ENCODE measurements around the gene EML4. TPM values are rescaled to one million over a fixed set of nuclear protein-coding genes. Genes with fewer than 3 reads are reported as not detected.

EML4 gene
- total RNA-seq, 1 experiment from 2014 or later = 74.8 TPM

GRCh38 chr2:42336361-42336965, 167.3 kb downstream of the EML4 start:
- H3K9me3 ChIP-seq (ENCODE audit: low read length) = no peaks in the 10 kb centered on the region
- H3K4me2 ChIP-seq (ENCODE audit: low read depth, low read length, poor library complexity, severe bottlenecking) = no peak overlapping the region
- H3K27ac ChIP-seq (ENCODE audit: low read length) = no peak overlapping the region
- peaks cover 13% of the 10 kb centered on the region for H3K79me2 ChIP-seq (ENCODE audit: low read length)
- peaks cover 46% of the 10 kb centered on the region for H3K36me3 ChIP-seq (ENCODE audit: insufficient read depth, low read length)
- no peaks in the 10 kb centered on the region for H3K4me1 ChIP-seq (ENCODE audit: low read length)
- H2AFZ ChIP-seq (ENCODE audit: low read length) = no peak overlapping the region
- H4K20me1 ChIP-seq (ENCODE audit: insufficient read depth, low read depth, low read length) = no peaks in the 10 kb centered on the region
- H3K27me3 ChIP-seq (ENCODE audit: low read length) = no peaks in the 10 kb centered on the region
- no peaks in the 10 kb centered on the region for H3K9me2 ChIP-seq (replicated peaks; ENCODE audit: insufficient read depth, low read length)
- no peak overlapping the region for H3K4me3 ChIP-seq (ENCODE audit: low read length)
- no peak for DNase-seq
- no peak overlapping the region for H3K9ac ChIP-seq (ENCODE audit: low read length)

DNA sequence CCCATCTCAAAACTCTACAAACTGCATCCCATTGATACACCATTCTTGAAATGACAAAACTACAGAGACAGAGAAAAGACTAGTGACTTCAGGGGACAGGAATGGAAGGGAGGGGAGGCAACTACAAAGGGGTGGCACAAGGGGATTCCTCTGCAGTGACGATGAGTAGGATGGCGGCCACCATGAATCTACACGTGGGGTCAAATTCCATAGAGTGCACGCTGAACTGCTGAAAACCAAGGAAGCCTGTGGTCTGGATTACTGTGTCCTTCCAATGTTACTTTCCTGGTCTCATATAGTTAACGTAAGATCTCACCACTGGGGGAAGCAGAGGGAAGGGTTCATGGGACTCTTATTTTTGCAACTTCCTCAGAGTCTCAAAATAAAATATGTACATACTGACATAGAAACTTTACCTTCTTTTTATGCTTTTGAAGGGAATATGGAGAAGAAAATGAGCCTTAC, 168.2 kb downstream of the EML4 start:
- H3K36me3 ChIP-seq (ENCODE audit: insufficient read depth, low read length) = peaks cover 37% of the 10 kb centered on the region
- peak; percentile 51 for DNase-seq
- H4K20me1 ChIP-seq (ENCODE audit: insufficient read depth, low read depth, low read length) = no peaks in the 10 kb centered on the region

GRCh38 chr2:42337846-42338566, 168.9 kb downstream of the EML4 start:
- Histone ChIP-seq H3K36me3 (ENCODE audit: insufficient read depth, low read length) (peaks cover 31% of the 10 kb centered on the region; the same call in 1 of the 2 replicates), H3K27me3 (ENCODE audit: low read length) (no peaks in the 10 kb centered on the region), H3K4me3 (ENCODE audit: low read length) (no peak overlapping the region), H3K9me2 (replicated peaks; ENCODE audit: insufficient read depth, low read length) (no peaks in the 10 kb centered on the region), H3K79me2 (ENCODE audit: low read length) (peaks cover 22% of the 10 kb centered on the region), H3K27ac (ENCODE audit: low read length) (no peak overlapping the region), H3K4me2 (ENCODE audit: low read depth, low read length, poor library complexity, severe bottlenecking) (no peak overlapping the region), H2AFZ (ENCODE audit: low read length) (no peak overlapping the region), H3K9ac (ENCODE audit: low read length) (no peak overlapping the region), H3K4me1 (ENCODE audit: low read length) (no peaks in the 10 kb centered on the region), H3K9me3 (ENCODE audit: low read length) (no peaks in the 10 kb centered on the region), H4K20me1 (ENCODE audit: insufficient read depth, low read depth, low read length) (no peaks in the 10 kb centered on the region)
- DNase-seq = no peak

More for the DNA sequence above, 168.2 kb downstream of the EML4 start:
- H3K4me2 ChIP-seq (ENCODE audit: low read depth, low read length, poor library complexity, severe bottlenecking) = no peak overlapping the region
- no peak overlapping the region for H3K27ac ChIP-seq (ENCODE audit: low read length)
- no peak overlapping the region for H3K4me3 ChIP-seq (ENCODE audit: low read length)
- no peaks in the 10 kb centered on the region for H3K9me2 ChIP-seq (replicated peaks; ENCODE audit: insufficient read depth, low read length)
- peaks cover 16% of the 10 kb centered on the region for H3K79me2 ChIP-seq (ENCODE audit: low read length)
- H3K9me3 ChIP-seq (ENCODE audit: low read length) = no peaks in the 10 kb centered on the region
- no peaks in the 10 kb centered on the region for H3K27me3 ChIP-seq (ENCODE audit: low read length)
- H2AFZ ChIP-seq (ENCODE audit: low read length) = no peak overlapping the region
- H3K4me1 ChIP-seq (ENCODE audit: low read length) = no peaks in the 10 kb centered on the region
- H3K9ac ChIP-seq (ENCODE audit: low read length) = no peak overlapping the region

DNA sequence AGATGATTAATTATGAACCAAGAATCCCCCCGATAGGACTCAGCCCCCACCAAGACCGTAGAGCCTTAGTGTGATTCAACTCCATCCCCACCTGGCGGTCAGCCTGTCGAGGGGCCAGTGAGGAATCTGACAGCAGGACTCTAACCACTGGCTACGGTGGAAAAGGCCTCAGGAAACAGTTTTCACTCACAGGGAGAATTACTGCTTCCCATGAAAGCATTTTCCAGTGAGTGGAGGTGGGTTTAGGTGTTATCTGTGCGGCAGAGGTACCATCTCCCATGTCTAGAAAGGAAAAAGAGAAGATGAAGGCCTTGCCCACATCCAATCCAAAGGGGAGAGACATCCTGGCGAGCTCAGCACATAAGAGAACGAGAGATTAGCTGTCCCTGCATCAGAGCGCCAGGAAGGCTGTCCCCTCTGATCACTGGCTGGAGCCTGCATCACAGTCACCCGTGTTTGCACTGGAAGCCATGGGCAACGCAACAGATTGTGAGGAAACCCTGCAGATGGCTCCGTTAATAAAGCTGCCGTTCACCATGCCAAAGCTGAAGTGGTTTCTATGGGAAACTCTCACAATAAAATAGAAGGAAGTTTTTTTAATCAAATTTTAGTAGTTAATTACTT, 169.5 kb downstream of the EML4 start:
- Histone ChIP-seq H3K4me1 (ENCODE audit: low read length) (no peaks in the 10 kb centered on the region), H3K9me3 (ENCODE audit: low read length) (no peaks in the 10 kb centered on the region), H3K27ac (ENCODE audit: low read length) (no peak overlapping the region), H3K9ac (ENCODE audit: low read length) (no peak overlapping the region), H3K9me2 (replicated peaks; ENCODE audit: insufficient read depth, low read length) (no peaks in the 10 kb centered on the region), H3K36me3 (ENCODE audit: insufficient read depth, low read length) (peaks cover 26% of the 10 kb centered on the region; the same call in 1 of the 2 replicates), H3K4me3 (ENCODE audit: low read length) (no peak overlapping the region), H3K4me2 (ENCODE audit: low read depth, low read length, poor library complexity, severe bottlenecking) (no peak overlapping the region), H3K27me3 (ENCODE audit: low read length) (no peaks in the 10 kb centered on the region), H3K79me2 (ENCODE audit: low read length) (peaks cover 28% of the 10 kb centered on the region), H4K20me1 (ENCODE audit: insufficient read depth, low read depth, low read length) (no peaks in the 10 kb centered on the region), H2AFZ (ENCODE audit: low read length) (no peak overlapping the region)
- DNase-seq = no peak

- Histone ChIP-seq H3K9me2 (replicated peaks; ENCODE audit: insufficient read depth, low read length) (no peaks in the 10 kb centered on the region), H4K20me1 (ENCODE audit: insufficient read depth, low read depth, low read length) (no peaks in the 10 kb centered on the region), H3K9ac (ENCODE audit: low read length) (no peak overlapping the region), H2AFZ (ENCODE audit: low read length) (no peak overlapping the region), H3K36me3 (ENCODE audit: insufficient read depth, low read length) (peaks cover 24% of the 10 kb centered on the region; the same call in 1 of the 2 replicates), H3K4me2 (ENCODE audit: low read depth, low read length, poor library complexity, severe bottlenecking) (no peak overlapping the region), H3K27me3 (ENCODE audit: low read length) (no peaks in the 10 kb centered on the region), H3K9me3 (ENCODE audit: low read length) (no peaks in the 10 kb centered on the region), H3K4me3 (ENCODE audit: low read length) (no peak overlapping the region), H3K4me1 (ENCODE audit: low read length) (no peaks in the 10 kb centered on the region), H3K27ac (ENCODE audit: low read length) (no peak overlapping the region), H3K79me2 (ENCODE audit: low read length) (peaks cover 33% of the 10 kb centered on the region)
- no peak for DNase-seq
Observed at GRCh38 chr2:42339191-42339912, 170.2 kb downstream of the EML4 start.

DNA sequence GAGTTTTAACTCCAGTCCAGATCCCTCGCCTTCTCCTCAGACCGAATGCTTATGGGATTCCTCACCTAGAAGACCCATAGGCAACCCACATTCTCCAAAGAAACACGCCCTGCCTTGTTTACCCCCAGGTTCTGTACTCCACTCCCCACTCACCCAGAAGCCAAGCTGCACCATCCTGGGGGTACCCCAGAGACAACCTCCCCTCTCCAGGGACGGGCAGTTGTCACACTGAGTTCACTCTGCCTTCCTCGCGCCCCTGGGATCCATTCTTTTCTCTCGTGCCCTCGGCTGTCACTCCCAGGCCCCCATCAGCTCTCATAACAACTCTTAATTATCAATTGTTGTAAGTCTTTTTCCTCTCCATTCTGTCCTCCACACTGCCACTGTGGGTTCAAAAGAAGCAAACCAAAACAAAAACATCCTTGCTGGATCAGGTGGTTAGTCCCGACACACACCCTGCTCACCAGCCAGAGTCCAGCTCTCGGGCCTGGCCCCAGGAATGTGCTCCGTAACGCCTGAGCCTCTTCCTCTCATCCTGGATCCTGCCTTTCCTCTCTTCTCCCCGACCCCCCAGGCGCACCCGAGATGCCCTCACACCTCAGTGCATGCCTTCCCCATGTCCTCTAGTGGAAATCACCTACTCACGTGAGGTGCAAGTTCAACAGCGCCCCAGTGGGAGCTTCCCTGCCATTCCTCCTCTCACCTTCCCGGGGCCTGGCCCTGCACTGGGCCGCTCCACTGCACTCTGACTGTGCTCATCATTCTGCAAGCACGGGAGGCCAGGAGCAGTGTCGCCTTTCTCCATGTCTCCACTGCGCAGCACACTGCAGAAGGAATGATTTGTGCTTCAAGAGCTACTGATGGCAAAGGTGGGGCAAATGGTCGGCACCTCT, 171.1 kb downstream of the EML4 start:
- no peaks in the 10 kb centered on the region for H3K4me1 ChIP-seq (ENCODE audit: low read length)
- H3K9ac ChIP-seq (ENCODE audit: low read length) = no peak overlapping the region
- no peak overlapping the region for H3K4me2 ChIP-seq (ENCODE audit: low read depth, low read length, poor library complexity, severe bottlenecking)
- no peaks in the 10 kb centered on the region for H3K9me2 ChIP-seq (replicated peaks; ENCODE audit: insufficient read depth, low read length)
- no peaks in the 10 kb centered on the region for H3K27me3 ChIP-seq (ENCODE audit: low read length)
- no peaks in the 10 kb centered on the region for H3K9me3 ChIP-seq (ENCODE audit: low read length)
- no peak overlapping the region for H3K4me3 ChIP-seq (ENCODE audit: low read length)
- H2AFZ ChIP-seq (ENCODE audit: low read length) = no peak overlapping the region
- no peak for DNase-seq
- H3K36me3 ChIP-seq (ENCODE audit: insufficient read depth, low read length) = peaks cover 19% of the 10 kb centered on the region; the same call in 1 of the 2 replicates
- no peaks in the 10 kb centered on the region for H4K20me1 ChIP-seq (ENCODE audit: insufficient read depth, low read depth, low read length)
- H3K79me2 ChIP-seq (ENCODE audit: low read length) = peaks cover 34% of the 10 kb centered on the region
- no peak overlapping the region for H3K27ac ChIP-seq (ENCODE audit: low read length)

GRCh38 chr2:42340938-42341636, 171.9 kb downstream of the EML4 start:
- Histone ChIP-seq H3K4me2 (ENCODE audit: low read depth, low read length, poor library complexity, severe bottlenecking) (no peak overlapping the region), H2AFZ (ENCODE audit: low read length) (no peak overlapping the region), H3K9ac (ENCODE audit: low read length) (no peak overlapping the region), H3K27me3 (ENCODE audit: low read length) (no peaks in the 10 kb centered on the region), H3K79me2 (ENCODE audit: low read length) (peaks cover 42% of the 10 kb centered on the region), H4K20me1 (ENCODE audit: insufficient read depth, low read depth, low read length) (no peaks in the 10 kb centered on the region), H3K4me3 (ENCODE audit: low read length) (no peak overlapping the region), H3K36me3 (ENCODE audit: insufficient read depth, low read length) (peaks cover 18% of the 10 kb centered on the region; the same call in 1 of the 2 replicates), H3K9me3 (ENCODE audit: low read length) (no peaks in the 10 kb centered on the region), H3K9me2 (replicated peaks; ENCODE audit: insufficient read depth, low read length) (no peaks in the 10 kb centered on the region), H3K4me1 (ENCODE audit: low read length) (no peaks in the 10 kb centered on the region), H3K27ac (ENCODE audit: low read length) (no peak overlapping the region)
- no peak for DNase-seq

Measured in Karpas-422 (cell line).